Esophagus muscularis mucosa (tissue), 3 donors: ENCODE measurements around the gene SSR1.

ENCODE experiments used
- CTCF ChIP-seq, 3 experiments: fragments of 200-600 bp in 2 of 3; fragments of 450-650 bp in 1 of 3; sonication (generic) in 2 of 3; IDR thresholded peaks; one replicate each; pipeline ENCODE4 v1.5.1; 2017 to 2019; ENCODE audit warnings: antibody characterized with exemption in 3 of 3, mild to moderate bottlenecking in 2 of 3, moderate library complexity in 1 of 3
- POLR2A ChIP-seq: fragments of 450-650 bp; IDR thresholded peaks from one replicate; pipeline ENCODE4 v1.6.1; 2017; ENCODE audit warnings: antibody characterized with exemption, moderate library complexity, mild to moderate bottlenecking, low read depth
- POLR2AphosphoS5 ChIP-seq, 2 donors: sonication (generic); formaldehyde crosslinking; IDR thresholded peaks; one replicate each; pipeline ENCODE4 v1.6.1; 2017; ENCODE audit warnings: antibody characterized with exemption in 2 of 2

GRCh38 chr6:7247179-7247456 lies 65.9 kb downstream of the SSR1 start:
- TF ChIP-seq CTCF (IDR thresholded peaks at IDR 0.05) (no peak), POLR2A (no peak), POLR2AphosphoS5 (IDR thresholded peaks at IDR 0.05) (no peak)
